ENCODE results near the gene HDAC10.

DNA sequence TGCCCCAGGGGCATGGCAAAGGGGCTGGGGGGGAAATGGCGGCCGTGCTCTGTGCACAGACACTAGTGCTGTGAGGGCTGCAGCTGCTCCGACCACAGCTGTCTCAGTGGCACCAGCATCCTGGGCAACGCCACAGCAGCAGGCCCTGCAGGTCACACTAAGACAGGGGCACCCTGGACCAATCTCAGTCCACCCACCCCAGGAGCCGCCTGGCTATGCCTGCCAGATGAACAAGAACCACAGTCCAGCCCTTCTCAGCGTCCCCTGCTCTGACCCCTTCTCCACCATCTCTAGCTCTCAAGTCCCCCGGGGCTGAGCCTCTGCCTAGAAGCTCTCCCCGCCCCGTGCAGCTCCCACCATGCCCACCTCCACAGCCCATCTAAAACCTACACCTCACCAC is 22.7 kb downstream of the HDAC10 start:
- TF ChIP-seq, protein P1, sequence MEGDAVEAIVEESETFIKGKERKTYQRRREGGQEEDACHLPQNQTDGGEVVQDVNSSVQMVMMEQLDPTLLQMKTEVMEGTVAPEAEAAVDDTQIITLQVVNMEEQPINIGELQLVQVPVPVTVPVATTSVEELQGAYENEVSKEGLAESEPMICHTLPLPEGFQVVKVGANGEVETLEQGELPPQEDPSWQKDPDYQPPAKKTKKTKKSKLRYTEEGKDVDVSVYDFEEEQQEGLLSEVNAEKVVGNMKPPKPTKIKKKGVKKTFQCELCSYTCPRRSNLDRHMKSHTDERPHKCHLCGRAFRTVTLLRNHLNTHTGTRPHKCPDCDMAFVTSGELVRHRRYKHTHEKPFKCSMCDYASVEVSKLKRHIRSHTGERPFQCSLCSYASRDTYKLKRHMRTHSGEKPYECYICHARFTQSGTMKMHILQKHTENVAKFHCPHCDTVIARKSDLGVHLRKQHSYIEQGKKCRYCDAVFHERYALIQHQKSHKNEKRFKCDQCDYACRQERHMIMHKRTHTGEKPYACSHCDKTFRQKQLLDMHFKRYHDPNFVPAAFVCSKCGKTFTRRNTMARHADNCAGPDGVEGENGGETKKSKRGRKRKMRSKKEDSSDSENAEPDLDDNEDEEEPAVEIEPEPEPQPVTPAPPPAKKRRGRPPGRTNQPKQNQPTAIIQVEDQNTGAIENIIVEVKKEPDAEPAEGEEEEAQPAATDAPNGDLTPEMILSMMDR (IDR thresholded peaks at IDR 0.05), result no peak
- TF ChIP-seq EZH2 (IDR thresholded peaks at IDR 0.05), result no peak

All from neural progenitor cell (in vitro differentiated cells).